ENCODE results near the gene USP47. TPM values are rescaled to one million over a fixed set of nuclear protein-coding genes. Genes with fewer than 3 reads are reported as not detected.

USP47 gene
- total RNA-seq, 1 experiment from 2014 or later: 37.5 TPM

DNA sequence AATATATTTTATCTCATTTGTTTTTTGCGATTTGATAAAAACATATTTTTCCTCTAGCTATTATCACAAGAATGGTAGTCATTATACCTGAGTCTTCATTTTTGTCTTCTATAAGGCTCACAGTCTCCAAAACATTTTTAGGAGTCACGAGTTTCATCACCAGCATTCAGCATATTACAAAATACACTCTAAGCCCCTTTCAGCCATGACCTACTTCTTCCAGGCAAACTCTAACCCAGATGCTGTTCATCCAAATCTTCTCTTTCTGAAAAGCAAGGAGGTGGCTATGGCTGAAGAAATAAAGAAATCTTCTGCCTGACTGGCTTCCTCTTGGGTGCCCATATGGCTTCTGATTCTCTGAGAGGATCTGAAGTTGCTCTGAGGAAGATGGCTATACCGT lies 35.7 kb upstream of the USP47 start:
- H3K9me3 Mint-ChIP-seq (ENCODE audit: low read depth, unreplicated experiment): no peaks in the 10 kb centered on the region
- H3K4me1 Mint-ChIP-seq (ENCODE audit: low read depth, unreplicated experiment): no peaks in the 10 kb centered on the region
- no peak overlapping the region for H3K4me3 Mint-ChIP-seq (ENCODE audit: low read depth, unreplicated experiment)
- no TSS peak for BruUV-seq (replicated peaks)
- H3K27ac Mint-ChIP-seq (ENCODE audit: unreplicated experiment): no peak overlapping the region
- CTCF ChIA-PET: no interaction called here
- intact Hi-C loops (cut with micrococcal nuclease; ENCODE audit: unreplicated experiment): no loop called here
- H3K27me3 Mint-ChIP-seq (ENCODE audit: unreplicated experiment): no peaks in the 10 kb centered on the region
- H3K36me3 Mint-ChIP-seq (ENCODE audit: insufficient read depth, unreplicated experiment): no peaks in the 10 kb centered on the region
- DNase-seq: no peak
- no peak for TF ChIP-seq CTCF (IDR thresholded peaks at IDR 0.05; ENCODE audit: unreplicated experiment)

GRCh38 chr11:11806586-11806985 lies 35.2 kb upstream of the USP47 start:
- H3K36me3 Mint-ChIP-seq (ENCODE audit: insufficient read depth, unreplicated experiment): no peaks in the 10 kb centered on the region
- no peaks in the 10 kb centered on the region for H3K9me3 Mint-ChIP-seq (ENCODE audit: low read depth, unreplicated experiment)
- H3K4me1 Mint-ChIP-seq (ENCODE audit: low read depth, unreplicated experiment): no peaks in the 10 kb centered on the region
- H3K27ac Mint-ChIP-seq (ENCODE audit: unreplicated experiment): no peak overlapping the region
- intact Hi-C loops (cut with micrococcal nuclease; ENCODE audit: unreplicated experiment): no loop called here
- no peak for TF ChIP-seq CTCF (IDR thresholded peaks at IDR 0.05; ENCODE audit: unreplicated experiment)
- no peaks in the 10 kb centered on the region for H3K27me3 Mint-ChIP-seq (ENCODE audit: unreplicated experiment)
- DNase-seq: no peak
- no TSS peak for BruUV-seq (replicated peaks)
- no peak overlapping the region for H3K4me3 Mint-ChIP-seq (ENCODE audit: low read depth, unreplicated experiment)
- CTCF ChIA-PET: interaction anchor here (0.8 kb wide), 1 partner anchor 55 kb away, joined by 3 read pairs; no protein-coding TSS in a partner anchor

- Mint-ChIP-seq H3K4me3 (ENCODE audit: low read depth, unreplicated experiment) (no peak overlapping the region), H3K4me1 (ENCODE audit: low read depth, unreplicated experiment) (peaks cover 10% of the 10 kb centered on the region), H3K9me3 (ENCODE audit: low read depth, unreplicated experiment) (peaks cover 3% of the 10 kb centered on the region), H3K27me3 (ENCODE audit: unreplicated experiment) (no peaks in the 10 kb centered on the region), H3K36me3 (ENCODE audit: insufficient read depth, unreplicated experiment) (no peaks in the 10 kb centered on the region), H3K27ac (ENCODE audit: unreplicated experiment) (no peak overlapping the region)
- no peak for TF ChIP-seq CTCF (IDR thresholded peaks at IDR 0.05; ENCODE audit: unreplicated experiment)
- CTCF ChIA-PET: no interaction called here
- no peak for DNase-seq
- no TSS peak for BruUV-seq (replicated peaks)
- intact Hi-C loops (cut with micrococcal nuclease; ENCODE audit: unreplicated experiment): no loop called here
These were observed 33.7 kb upstream of the USP47 start for GRCh38 chr11:11807811-11808782.

DNA sequence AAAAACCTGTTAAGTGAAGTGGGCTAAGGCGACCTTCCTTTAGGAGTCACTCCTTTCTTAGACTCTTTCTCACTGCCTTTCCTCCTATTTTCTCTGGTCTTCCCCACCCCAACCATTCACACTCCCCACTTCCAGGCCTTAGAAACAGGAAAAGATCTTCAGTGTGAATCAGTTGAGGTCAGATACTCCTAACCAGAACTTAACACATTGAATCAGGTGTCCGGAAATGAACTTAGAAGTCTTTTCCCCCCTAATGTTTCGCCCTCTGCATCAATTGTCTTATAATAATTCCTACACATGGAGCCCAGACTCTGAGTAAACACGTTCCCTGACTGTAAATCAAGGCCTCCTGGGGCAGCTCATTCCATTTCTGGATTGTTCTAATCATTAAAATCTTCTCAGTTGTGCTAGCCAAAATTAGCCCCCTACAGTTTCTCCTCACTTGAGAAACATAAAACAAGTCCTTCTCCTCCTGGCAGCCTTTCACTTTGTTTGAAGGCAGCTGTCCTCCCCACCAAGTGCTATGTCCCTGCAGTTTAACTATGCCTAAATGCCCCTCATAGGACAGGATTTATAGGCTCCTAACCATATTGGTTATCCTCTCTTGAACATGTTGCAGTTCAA lies 32.7 kb upstream of the USP47 start:
- Mint-ChIP-seq H3K9me3 (ENCODE audit: low read depth, unreplicated experiment) (peaks cover 3% of the 10 kb centered on the region), H3K27ac (ENCODE audit: unreplicated experiment) (no peak overlapping the region), H3K4me3 (ENCODE audit: low read depth, unreplicated experiment) (no peak overlapping the region), H3K27me3 (ENCODE audit: unreplicated experiment) (no peaks in the 10 kb centered on the region), H3K4me1 (ENCODE audit: low read depth, unreplicated experiment) (peaks cover 10% of the 10 kb centered on the region), H3K36me3 (ENCODE audit: insufficient read depth, unreplicated experiment) (no peaks in the 10 kb centered on the region)
- no peak for TF ChIP-seq CTCF (IDR thresholded peaks at IDR 0.05; ENCODE audit: unreplicated experiment)
- intact Hi-C loops (cut with micrococcal nuclease; ENCODE audit: unreplicated experiment): no loop called here
- no TSS peak for BruUV-seq (replicated peaks)
- no peak for DNase-seq
- CTCF ChIA-PET: no interaction called here

All from Calu3 (cell line).